Muscle of leg (tissue), 11 donors: ENCODE results near the gene MAST3. TPM values are rescaled to one million over a fixed set of nuclear protein-coding genes. Genes with fewer than 3 reads are reported as not detected.
"Not testable (repeated sequence)": the region's sequence is repeated elsewhere in the genome, so short reads cannot be mapped to it uniquely, and the experiment has no call there.

Source experiments
- DNase-seq: peaks from one replicate; pipeline ENCODE4 v3.0.0; 2013
- H3K27ac ChIP-seq: one replicate; pipeline ENCODE4 v1.5.1; 2013; ENCODE audit warnings: mild to moderate bottlenecking, low read length, control low read depth
- H3K27me3 ChIP-seq: one replicate; pipeline ENCODE4 v1.6.1; 2013; ENCODE audit warnings: low read length; ENCODE audit not compliant: control insufficient read depth, insufficient read depth
- H3K36me3 ChIP-seq: one replicate; pipeline ENCODE4 v1.6.1; 2013; ENCODE audit warnings: low read length; ENCODE audit not compliant: control insufficient read depth, insufficient read depth
- H3K4me1 ChIP-seq: one replicate; pipeline ENCODE4 v1.6.1; 2013; ENCODE audit warnings: low read length; ENCODE audit not compliant: control insufficient read depth, insufficient read depth
- H3K4me3 ChIP-seq: one replicate; pipeline ENCODE4 v1.5.1; 2013; ENCODE audit warnings: low read length, control low read depth
- H3K9me3 ChIP-seq: replicated peaks from 2 replicates; pipeline ENCODE4 v1.6.1; 2013; ENCODE audit warnings: low read depth, low read length; ENCODE audit not compliant: control insufficient read depth
- WGBS: methylation state at CpG from one replicate; pipeline ENCODE4 v1.1.5; 2013; ENCODE audit warnings: missing lambda C conversion rate; ENCODE audit not compliant: insufficient coverage; 5-methylcytosine and 5-hydroxymethylcytosine counted together
- polyA plus RNA-seq, 8 donors: library from polyadenylated mRNA; unstranded; fragments of 120-200 nt; gene quantifications; one replicate each; pipeline versions ENCODE4 v1.2.1 to v1.2.3, GENCODE V29; 2013; ENCODE audit warnings: inconsistent platforms in 1 of 8, low replicate concordance in 1 of 8; ENCODE audit not compliant: insufficient read length in 8 of 8, insufficient read depth in 1 of 8
- total RNA-seq: library from RNA; stranded (reverse); fragments of 120-200 nt; gene quantifications from one replicate; pipeline ENCODE4 v1.2.4, GENCODE V29; 2013

The MAST3 gene
- total and polyA plus RNA-seq, 9 donors: 3.4 to 12.2 (median 7.6) TPM

- WGBS: no CpG with 5 or more reads among the region's 8 CpGs
- Histone ChIP-seq H3K27me3 (peaks cover 5% of the 10 kb centered on the region), H3K27ac (no peak overlapping the region), H3K9me3 (no peaks in the 10 kb centered on the region), H3K36me3 (no peaks in the 10 kb centered on the region), H3K4me1 (no peaks in the 10 kb centered on the region), H3K4me3 (no peak overlapping the region)
- DNase-seq: no peak
Observed at GRCh38 chr19:18085702-18086457, 11.7 kb upstream of the MAST3 start.

GRCh38 chr19:18086590-18087138, 10.9 kb upstream of the MAST3 start, which contains the start of gene IL12RB1:
TSS of gene IL12RB1 (minus strand) at chr19:18086934. CDS start at chr19:18086823, 111 bp downstream.
- H3K27me3 ChIP-seq: peaks cover 5% of the 10 kb centered on the region
- H3K27ac ChIP-seq: peak within 1 kb of the TSS; percentile 13
- no peaks in the 10 kb centered on the region for H3K9me3 ChIP-seq
- DNase-seq: no peak
- H3K4me3 ChIP-seq: peak within 1 kb of the TSS; percentile 17
- H3K36me3 ChIP-seq: no peaks in the 10 kb centered on the region
- WGBS: 80% methylated on average over 1 of the region's 12 CpGs
- H3K4me1 ChIP-seq: no peaks in the 10 kb centered on the region

- not testable (repeated sequence) for H3K4me1 ChIP-seq, DNase-seq, H3K9me3 ChIP-seq, H3K4me3 ChIP-seq, H3K27ac ChIP-seq, H3K36me3 ChIP-seq, H3K27me3 ChIP-seq
- 73% methylated on average over 9 of the region's 11 CpGs for WGBS
Observed at GRCh38 chr19:18089096-18089541, 8.5 kb upstream of the MAST3 start.

- Histone ChIP-seq H3K4me1 (no peaks in the 10 kb centered on the region), H3K9me3 (no peaks in the 10 kb centered on the region), H3K27me3 (peaks cover 8% of the 10 kb centered on the region), H3K4me3 (no peak overlapping the region), H3K27ac (no peak overlapping the region), H3K36me3 (no peaks in the 10 kb centered on the region)
- DNase-seq: no peak
- WGBS: 68% methylated on average over 5 of the region's 5 CpGs
Observed at GRCh38 chr19:18089726-18090125, 7.9 kb upstream of the MAST3 start.

GRCh38 chr19:18090545-18091216, 6.9 kb upstream of the MAST3 start:
- Histone ChIP-seq H3K27me3 (peaks cover 9% of the 10 kb centered on the region), H3K36me3 (no peaks in the 10 kb centered on the region), H3K9me3 (no peaks in the 10 kb centered on the region), H3K27ac (no peak overlapping the region), H3K4me3 (no peak overlapping the region), H3K4me1 (no peaks in the 10 kb centered on the region)
- 48% methylated on average over 6 of the region's 12 CpGs for WGBS
- no peak for DNase-seq

GRCh38 chr19:18091217-18091608, 6.4 kb upstream of the MAST3 start:
- DNase-seq: peak; percentile 62
- no peak overlapping the region for H3K27ac ChIP-seq

GRCh38 chr19:18093439-18094161, 4.0 kb upstream of the MAST3 start:
- no peak overlapping the region for H3K4me3 ChIP-seq
- H3K27ac ChIP-seq: no peak overlapping the region
- peaks cover 33% of the 10 kb centered on the region for H3K27me3 ChIP-seq
- WGBS: 0% methylated on average over 1 of the region's 6 CpGs
- no peak for DNase-seq
- H3K4me1 ChIP-seq: peaks cover 9% of the 10 kb centered on the region
- no peaks in the 10 kb centered on the region for H3K36me3 ChIP-seq
- H3K9me3 ChIP-seq: no peaks in the 10 kb centered on the region

More at GRCh38 chr19:18091217-18091608, 6.4 kb upstream of the MAST3 start:
- Histone ChIP-seq H3K36me3 (no peaks in the 10 kb centered on the region), H3K27me3 (peaks cover 13% of the 10 kb centered on the region), H3K4me1 (no peaks in the 10 kb centered on the region), H3K4me3 (no peak overlapping the region), H3K9me3 (no peaks in the 10 kb centered on the region)
- WGBS: 20% methylated on average over 1 of the region's 12 CpGs

GRCh38 chr19:18096258-18096657, 1.3 kb upstream of the MAST3 start:
- Histone ChIP-seq H3K36me3 (no peaks in the 10 kb centered on the region), H3K9me3 (no peaks in the 10 kb centered on the region), H3K4me1 (peaks cover 15% of the 10 kb centered on the region), H3K27me3 (peaks cover 57% of the 10 kb centered on the region), H3K4me3 (no peak overlapping the region), H3K27ac (no peak overlapping the region)
- no CpG with 5 or more reads among the region's 2 CpGs for WGBS
- DNase-seq: no peak

GRCh38 chr19:18097993-18098890, 664 bp downstream of the MAST3 start:
- Histone ChIP-seq H3K4me3 (peak overlapping the region; percentile 31), H3K9me3 (no peaks in the 10 kb centered on the region), H3K36me3 (no peaks in the 10 kb centered on the region), H3K27ac (no peak overlapping the region), H3K27me3 (peaks cover 66% of the 10 kb centered on the region), H3K4me1 (peaks cover 15% of the 10 kb centered on the region)
- 43% methylated on average over 13 of the region's 22 CpGs for WGBS
- DNase-seq: no peak
